HG03175 (cell line): ENCODE data around the gene STX12.
"Not testable (repeated sequence)": the region's sequence is repeated elsewhere in the genome, so short reads cannot be mapped to it uniquely, and the experiment has no call there.

Experiments
- ATAC-seq: cut with Tn5 transposase; IDR thresholded peaks from one replicate; pipeline ENCODE4 v1.9.1; 2021; ENCODE audit warnings: mild to moderate bottlenecking, moderate library complexity; ENCODE audit not compliant: unreplicated experiment

Gene STX12

DNA sequence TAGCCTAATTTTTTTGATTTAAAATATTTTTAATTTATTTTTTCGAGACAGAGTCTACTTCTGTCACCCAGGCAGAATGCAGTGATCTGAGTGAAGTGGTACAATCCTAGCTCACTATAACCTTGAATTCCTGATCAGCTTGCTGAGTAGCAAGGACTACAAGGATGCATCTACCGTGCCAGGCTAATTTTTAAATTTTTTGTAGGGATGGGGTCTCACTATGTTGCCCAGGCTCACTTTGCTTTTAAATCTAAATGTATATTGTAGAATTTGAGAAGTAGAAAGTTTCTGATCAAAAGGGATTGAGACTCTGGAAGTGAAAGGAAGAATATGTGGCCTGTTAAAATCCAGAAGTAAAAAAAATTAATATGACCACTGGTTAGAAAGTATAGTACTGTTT, 1.6 kb downstream of the STX12 start:
- no peak for ATAC-seq

DNA sequence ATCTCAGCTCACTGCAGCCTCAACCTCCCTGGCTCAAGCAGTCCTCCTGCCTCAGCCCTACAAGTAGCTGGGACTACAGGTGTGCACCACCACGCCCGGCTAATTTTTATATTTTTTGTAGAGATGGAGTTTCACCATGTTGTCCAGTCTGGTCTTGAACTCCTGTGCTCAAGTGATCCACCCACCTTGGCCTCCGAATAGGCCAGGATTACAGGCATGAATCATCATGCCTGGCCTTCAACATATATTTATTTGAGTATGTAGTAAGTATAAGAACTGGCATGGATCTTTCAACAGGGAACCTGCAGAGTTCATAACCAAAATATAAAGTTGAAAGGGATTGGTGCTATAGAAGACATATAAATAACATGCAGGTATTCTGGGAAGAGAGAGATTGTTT, 2.3 kb downstream of the STX12 start:
- ATAC-seq: not testable (repeated sequence)

DNA sequence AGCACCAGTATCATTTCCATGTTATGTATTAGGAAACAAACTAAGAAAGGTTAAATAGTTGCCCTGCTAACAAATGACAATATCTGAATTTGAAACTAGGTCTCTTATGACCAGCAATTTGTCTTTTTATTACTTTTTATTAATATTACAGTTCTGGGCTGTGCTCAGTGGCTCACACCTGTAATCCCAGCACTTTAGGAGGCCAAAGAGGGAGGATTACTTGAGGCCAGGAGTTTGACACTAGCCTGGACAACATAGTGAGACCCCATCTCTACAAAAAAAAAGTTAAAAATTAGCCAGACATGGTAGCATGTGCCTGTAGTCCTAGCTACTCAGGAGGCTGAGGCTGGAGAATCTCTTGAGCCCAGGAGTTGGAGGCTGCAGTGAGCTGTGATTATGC, 3.3 kb downstream of the STX12 start:
- ATAC-seq: not testable (repeated sequence)

DNA sequence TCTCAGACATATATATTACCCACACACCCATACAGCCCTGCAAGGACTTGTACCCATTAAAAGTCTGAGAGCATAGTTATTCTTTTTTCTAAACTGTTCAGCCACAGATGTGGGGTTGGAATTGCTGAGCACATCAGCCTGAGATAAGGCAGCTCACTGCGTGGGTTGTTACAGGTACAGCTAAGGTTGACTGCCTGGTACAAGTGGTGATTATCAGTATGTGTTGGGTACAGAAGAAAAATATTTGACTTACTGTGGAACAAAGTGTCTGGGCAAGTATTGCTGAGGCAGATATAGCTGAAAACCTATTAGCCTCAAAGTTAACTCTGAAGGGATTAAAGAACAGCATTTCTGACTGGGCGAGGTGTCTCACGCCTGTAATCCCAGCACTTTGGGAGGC, 5.0 kb downstream of the STX12 start:
- no peak for ATAC-seq

DNA sequence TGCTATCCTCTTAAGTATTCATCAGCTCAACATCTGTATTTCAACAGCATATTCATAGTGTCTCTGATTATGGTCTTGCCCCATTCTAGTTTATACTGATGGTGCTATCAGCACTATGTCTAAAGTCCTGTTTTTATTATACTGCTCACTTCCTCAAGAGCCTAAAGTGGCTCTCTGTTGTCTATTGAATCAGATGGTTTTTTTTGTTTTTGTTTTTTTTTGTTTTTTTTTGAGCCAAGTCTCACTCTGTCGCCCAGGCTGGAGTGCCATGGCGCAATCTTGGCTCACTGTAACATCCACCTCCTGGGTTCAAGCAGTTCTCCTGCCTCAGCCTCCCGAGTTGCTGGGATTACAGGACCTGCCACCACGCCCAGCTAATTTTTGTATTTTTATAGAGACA, 6.1 kb downstream of the STX12 start:
- ATAC-seq: no peak

DNA sequence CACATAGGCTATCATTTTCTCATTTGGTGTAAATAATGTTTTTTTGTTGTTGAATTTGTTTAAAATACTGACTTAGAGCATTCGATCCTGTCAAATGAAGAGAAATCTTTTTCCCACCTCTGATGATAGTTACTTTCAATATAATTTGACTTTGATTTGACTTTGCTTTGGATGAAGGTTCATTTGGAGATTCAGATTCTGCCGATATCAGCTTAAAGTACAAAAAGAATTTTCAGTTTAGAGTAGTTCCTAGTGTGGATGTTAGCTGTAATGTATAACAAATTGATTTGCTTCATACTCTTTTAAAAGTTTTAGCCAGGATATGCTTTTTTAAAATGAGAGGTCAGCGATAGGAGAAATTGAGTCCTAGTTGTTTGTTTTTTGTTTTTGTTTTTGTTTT, 9.9 kb downstream of the STX12 start:
- ATAC-seq: no peak

DNA sequence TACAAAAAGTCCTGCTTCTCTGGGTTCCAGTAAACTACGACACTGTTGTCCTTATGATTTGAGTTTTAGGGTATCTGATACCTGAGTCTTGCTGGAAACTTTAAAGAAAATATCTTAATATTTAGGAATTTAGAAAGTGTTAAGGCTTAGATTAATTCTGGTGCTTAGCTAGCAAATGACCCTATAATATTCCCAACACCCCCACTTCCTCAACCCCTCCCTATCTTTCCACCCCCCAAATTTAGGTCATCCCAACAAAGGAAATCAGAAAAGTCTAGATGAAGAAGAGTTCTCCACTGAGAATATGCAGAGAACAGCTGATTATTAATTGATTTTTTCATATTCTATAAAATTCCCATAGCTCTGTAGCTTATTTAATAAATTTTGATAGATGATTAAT, 11.7 kb downstream of the STX12 start:
- ATAC-seq: no peak

DNA sequence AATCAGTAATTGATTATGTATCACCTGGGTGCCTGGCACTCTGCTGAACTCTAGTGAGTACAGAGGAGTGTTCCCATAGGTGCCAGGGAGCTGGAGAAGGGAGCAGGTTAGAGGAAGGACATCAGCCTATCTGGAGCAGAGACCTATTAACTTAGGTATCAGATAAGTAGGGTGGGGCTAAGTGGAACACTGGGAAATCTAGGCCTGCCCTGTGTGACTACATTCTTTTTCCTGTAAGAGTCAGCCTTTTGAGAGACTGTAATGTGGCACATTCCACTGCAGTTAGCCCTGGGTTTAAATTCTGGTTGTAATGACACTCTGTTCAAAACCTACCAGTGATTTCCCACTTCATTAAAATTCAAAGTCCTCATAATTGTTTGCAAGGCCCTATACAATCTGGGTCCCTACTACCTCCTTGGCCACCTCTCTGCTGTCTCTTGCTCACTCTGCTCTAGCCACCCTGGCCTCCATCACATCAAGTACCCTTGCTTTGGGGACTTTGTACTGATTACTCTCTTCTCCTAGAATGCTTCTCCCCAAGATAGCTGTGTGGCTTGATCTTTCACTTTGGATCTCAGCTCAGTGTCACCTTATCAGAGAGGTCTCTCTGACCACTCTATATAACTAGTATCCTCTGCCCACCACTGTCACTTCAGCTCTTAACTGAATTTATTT, 12.9 kb downstream of the STX12 start:
- ATAC-seq: no peak

DNA sequence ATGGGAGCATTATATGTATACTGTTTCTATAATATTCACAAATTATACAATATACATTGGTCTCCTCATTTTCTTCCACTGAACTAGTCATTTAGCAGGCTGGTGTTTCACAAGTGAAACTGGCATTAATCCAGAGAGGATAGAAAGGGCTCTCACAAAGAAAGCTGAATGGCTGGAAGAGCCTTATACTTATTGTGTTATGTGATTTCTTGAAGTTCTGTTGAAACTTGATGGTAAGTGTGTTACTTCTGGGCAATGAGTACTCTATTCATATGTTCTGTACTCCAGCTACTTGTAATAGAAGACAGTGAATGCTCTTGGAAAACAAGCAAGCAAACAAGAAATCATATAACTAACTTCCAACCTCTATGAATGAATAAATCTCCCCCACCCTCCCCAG, 14.9 kb downstream of the STX12 start:
- ATAC-seq: no peak

DNA sequence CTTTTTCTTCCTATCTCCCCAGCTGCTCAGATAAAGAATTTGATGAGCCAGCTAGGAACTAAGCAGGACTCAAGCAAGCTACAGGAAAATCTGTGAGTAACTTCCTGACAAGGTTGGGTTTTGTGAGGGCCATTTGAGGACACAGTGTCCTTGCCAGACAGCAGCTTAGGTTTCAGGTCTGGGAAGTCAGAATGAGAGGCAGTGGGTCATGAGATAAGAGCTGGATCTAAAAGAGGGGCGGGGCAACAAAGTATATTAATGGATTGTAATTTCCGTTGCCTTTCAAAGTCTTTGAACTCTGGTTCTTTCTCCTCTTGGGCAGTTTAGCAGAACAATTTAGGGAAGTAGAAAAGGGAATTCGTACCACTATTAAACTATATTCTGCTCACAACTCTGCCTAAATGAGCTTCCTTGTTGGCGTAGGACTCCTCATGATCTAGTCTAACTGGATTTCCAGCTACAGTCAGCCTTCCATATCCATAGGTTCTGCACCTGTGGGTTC, 16.6 kb downstream of the STX12 start:
- ATAC-seq: no peak

DNA sequence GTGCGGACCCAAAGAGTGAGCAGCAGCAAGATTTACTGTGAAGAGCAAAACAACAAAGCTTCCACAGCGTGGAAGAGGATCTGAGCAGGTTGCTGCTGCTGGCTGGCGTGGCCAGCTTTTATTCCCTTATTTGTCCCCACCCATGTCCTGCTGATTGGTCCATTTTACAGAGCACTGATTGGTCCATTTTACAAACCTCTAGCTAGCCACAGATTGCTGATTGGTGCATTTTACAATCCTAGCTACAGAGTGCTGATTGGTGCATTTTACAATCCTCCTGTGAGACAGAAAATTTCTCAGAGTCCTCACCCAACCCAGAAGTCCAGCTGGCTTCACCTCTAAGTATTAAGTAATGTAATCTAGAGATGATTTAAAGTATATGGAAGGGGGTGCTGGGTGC, 17.3 kb downstream of the STX12 start:
- not testable (repeated sequence) for ATAC-seq

DNA sequence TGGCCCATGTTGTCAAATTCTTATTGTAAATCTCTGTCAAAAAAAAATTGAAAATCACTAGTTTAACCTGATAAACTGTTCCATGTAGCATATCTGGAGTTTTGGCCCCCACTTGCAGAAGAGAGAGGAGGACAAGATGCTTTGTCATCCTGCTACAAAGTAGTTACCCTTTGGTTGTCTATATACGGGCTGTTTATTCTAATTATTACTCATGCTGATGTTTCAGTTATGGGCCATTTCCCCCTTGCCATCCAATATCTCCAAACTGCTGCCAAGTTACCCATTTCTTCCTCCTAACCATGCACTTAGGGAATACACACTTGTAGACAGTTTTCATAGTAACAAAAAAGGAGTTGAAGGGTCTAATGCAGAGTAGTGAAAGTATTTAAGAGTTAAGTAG, 22.6 kb downstream of the STX12 start:
- no peak for ATAC-seq

DNA sequence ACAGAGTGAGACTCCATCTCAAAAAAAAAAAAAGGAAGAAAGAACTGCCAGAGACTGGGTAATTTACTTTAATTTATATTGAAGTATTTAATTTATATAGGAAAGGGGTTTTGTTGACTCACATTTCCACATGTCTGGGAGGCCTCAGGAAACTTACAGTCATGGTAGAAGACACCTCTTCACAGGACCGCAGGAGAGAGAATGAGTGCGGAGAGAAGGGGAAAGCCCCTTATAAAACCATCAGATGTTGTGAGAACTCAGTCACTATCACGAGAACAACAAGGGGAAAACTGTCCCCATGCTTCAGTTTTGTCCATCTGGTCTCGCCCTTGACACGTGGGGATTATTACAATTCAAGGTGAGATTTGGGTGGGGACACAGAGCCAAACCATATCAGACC, 31.8 kb downstream of the STX12 start:
- no peak for ATAC-seq

DNA sequence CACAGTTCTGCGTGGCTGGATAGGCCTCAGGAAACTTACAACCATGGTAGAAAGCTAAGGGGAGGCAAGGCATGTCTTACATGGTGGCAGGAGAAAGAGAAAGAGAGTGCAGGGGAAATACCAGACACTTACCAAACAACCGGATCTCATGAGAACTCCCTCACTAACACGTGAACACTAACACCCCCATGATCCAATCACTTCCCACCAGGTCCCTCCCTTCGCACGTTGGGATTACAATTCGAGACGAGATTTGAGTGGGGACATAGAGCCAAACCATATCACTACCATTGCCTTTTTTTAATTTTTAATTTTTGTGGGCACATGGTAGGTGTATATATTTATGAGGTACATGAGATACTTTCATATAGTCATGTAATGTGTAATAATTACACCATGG, 33.7 kb downstream of the STX12 start:
- no peak for ATAC-seq

DNA sequence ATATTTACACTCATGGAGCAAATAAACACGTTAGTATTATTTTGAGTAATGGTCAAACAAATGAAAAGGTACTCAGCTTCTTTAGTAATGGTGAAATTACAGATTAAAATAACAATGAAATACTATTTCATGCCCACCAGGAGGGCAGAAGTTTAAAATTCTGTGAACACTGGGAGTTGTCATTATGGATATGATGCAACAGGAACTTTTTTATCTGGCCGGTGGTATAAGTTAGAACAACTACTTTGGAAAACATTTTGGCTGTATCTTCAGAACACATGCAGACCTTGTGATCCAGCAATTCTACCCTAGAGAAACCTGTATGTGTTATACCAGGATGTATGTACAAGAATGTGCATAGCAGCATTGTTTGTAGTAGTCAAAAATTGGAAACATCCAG, 34.4 kb downstream of the STX12 start:
- no peak for ATAC-seq

DNA sequence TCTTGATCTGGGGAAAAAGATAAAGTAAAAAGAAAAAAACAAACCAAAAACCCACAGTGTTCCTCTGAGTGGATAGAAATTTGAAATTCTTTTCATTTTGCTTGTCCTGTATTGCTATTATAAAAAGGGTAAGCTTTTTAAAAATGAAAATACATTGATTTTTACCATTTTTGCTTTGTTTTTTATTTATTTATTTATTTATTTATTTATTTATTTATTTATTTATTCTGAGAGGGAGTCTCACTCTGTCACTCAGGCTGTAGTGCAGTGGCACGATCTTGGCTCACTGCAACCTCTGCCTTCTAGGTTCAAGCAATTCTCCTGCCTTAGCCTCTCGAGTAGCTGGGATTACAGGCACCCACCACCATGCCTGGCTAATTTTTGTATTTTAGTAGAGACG, 35.1 kb downstream of the STX12 start:
- ATAC-seq: not testable (repeated sequence)

DNA sequence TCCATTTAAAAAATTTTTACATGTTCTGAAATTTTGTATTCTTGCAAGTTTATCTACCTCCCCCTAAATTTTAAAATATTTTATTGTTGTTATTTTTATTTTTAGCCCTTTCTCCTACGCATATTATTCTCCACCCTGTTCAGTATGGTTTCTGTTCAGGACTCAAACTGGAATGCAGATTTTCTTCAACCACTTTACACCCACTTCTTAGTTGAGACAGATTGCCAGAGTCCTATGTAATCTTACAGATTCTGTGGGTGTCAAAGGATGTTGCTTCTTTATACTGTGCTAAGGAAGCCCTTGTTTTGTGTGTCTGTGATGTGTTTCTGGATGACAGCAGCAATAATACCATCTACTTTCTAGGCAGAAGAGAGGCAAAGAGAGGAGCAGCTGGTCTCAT, 36.9 kb downstream of the STX12 start:
- no peak for ATAC-seq

DNA sequence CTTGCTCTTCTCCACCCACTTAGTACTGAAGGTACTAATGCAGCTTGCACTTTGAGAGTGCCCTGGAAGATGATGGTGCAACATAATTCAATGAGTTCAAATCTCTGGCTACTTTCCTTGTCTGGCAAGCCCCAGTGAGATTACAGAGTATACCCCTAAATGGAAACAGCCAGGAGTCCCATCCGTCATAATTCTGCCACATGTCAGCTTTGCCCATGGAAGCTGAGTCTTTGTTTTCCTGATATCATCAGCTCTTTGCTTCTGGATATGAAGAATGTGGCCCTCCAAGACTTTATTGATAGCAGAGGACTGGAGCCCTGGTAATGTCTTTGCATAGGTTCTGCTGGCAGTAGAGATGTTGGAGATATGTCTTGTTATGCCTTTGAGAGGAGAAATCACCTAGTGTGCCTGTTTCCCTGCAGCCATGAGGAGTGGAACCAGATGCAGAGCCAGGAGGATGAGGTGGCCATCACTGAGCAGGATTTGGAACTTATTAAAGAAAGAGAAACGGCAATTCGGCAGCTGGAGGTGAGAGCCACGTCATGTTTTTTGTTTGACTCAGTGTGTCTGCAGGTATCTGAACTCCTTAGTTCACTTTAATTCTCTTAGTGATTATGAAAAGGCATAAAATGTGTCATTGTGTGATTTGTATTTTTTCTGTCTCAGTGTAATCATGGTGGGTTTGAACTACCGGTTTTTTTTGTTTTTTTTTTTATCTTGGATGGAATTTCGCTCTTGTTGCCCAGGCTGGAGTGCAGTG, 38.9 kb downstream of the STX12 start:
- no peak for ATAC-seq

DNA sequence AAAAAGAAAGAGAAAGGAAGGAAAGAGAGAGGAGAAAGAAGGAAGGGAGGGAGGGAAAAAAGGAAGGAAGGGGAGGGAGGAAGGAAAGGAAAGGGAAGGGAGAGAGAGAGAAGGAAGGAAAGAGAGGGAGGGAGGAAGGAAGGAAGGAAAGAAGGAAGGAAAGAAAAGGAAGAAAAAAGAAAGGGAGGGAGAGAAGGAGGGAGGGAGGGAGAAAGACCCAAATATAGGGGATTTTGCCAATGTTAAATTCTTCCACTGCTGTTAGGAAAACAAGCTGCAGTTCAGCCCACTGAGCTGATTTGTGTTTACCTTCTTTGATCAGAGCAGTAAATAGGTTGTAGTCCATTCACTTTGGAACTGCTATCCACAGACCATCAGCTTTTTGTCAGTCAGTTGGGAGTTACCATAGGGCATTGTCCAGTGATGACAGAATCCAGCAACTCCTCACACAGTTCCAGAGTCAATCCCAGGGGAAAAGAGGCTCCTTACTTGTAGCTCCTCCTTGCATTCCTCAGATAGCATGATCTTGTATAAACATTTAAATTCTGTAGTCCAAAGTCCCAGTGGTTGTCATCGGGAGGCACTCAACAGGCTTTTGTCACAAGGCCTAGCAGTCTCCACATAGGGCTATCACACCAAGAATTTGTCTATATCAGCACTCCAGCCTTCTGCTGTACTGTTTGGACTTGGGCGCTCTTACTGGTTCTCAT, 44.1 kb downstream of the STX12 start:
- no peak for ATAC-seq

DNA sequence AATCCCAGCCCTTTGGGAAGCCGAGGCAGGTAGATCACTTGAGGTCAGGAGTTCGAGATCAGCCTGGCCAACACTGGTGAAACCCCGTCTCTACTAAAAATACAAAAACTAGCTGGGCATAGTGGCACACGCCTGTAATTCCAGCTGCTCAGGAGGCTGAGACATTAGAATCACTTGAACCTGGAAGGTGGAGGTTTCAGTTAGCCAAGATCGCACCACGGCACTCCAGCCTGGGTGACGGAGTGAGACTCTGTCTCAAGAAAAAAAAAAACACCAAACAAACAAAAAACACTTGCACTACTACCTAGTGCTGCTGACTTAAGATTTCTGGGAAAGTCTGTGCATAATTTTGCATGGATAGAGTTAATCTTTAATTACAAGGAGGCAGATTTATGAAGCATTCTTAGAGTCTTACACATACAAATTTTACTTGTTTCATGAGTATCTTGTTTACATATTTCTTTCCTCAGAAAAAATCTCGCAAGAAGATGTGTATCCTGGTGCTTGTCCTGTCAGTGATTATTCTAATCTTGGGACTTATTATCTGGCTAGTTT, 48.8 kb downstream of the STX12 start:
- no peak for ATAC-seq

DNA sequence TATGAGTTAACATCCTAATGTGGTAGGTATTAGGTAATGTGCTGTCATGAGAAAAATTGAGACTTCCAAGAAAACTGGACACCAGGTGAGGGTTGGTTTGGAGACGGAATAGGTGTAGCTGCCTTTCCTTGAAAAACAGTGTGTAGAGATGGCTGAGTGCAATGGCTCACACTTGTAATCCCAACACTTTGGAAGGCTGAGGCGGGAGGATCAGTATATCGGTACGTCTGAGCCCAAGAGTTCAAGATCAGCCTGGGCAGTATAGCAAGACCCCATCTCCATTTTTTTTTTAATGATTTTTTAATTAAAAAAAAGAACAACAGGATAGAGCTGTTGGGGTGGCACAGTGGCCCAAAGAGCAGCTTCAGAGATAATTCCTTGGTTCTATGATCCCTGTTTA, 50.8 kb downstream of the STX12 start:
- ATAC-seq: no peak

DNA sequence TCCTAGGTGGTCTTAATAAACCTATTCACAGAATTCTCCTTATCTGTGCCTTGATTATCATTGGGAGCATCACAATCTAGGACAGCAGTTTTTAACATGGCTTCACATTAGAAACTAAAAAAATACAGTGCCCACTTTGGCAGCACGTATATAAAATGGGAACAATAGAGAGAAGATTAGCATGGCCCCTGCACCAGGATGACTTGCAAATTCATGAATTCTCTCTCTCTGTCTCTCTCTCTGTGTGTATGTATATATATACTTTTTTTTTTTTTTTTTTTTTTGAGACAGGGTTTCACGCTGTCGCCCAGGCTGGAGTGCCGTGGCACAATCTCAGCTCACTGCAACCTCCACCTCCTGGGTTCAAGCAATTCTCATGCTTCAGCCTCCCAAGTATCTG, 51.4 kb downstream of the STX12 start:
- no peak for ATAC-seq
